ENCODE measurements around the gene ABHD12. TPM values are rescaled to one million over a fixed set of nuclear protein-coding genes. Genes with fewer than 3 reads are reported as not detected.
A peak's percentile ranks its signal among the peaks of the same experiment; 100 is the strongest.

The ABHD12 gene
- total RNA-seq, 1 donor from 2014 or later = 51.3 TPM

DNA sequence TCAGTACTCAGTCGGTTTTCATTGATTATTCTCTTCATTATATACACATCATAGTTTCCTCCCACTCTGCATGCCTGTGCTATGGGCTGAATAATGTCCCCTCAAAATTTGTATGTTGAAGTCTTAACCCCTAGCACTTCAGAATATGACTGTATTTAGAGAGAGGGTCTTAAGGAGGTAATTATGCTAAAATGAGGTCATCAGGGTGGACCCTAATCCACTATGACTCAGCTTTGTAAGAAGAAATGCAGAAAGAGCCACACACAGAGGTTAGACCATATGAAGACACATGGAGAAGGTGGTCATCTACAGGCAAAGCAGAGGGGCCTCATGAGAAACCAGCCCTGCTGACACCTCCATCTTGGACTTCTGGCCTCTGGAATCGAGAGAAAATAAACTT is 15.8 kb downstream of the ABHD12 start:
- Mint-ChIP-seq H3K27me3 (ENCODE audit: low read depth) (no peaks in the 10 kb centered on the region), H3K36me3 (ENCODE audit: low read depth) (peaks cover 27% of the 10 kb centered on the region), H3K27ac (ENCODE audit: unreplicated experiment) (no peak overlapping the region)

DNA sequence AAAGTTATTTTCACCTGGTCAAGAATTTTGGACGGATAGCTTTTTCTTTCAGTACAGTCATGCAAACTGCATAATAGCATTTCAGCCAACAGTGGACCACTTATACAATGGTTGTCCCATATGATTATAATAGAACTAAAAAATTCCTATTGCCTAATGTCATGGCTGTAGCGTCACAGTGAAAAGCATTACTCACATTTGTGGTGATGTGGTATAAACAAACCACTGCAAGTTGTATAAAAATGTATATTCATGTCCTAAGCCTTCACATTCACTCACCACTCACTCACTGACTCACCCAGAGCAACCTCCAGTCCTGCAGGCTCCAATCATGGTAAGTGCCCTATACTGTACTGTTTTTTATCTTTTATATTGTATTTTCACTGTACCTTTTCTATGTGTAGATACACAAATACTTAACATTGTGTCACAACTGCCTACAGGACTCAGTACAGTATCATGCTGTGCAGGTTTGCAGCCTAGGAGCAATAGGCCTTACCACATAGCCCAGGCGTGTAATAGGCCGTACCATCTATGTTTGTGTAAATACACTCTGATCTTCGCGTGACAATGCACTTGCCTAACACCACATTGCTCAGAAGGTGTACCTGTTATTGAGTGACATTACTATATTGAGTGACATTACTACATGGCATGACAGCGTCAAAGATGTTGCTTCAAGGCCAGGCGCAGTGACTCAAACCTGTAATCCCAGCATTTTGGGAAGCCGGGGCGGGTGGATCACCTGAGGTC is 17.9 kb downstream of the ABHD12 start:
- DNase-seq (ENCODE audit: low read depth, low spot score) = no peak

More for the DNA sequence above, 15.8 kb downstream of the ABHD12 start:
- Mint-ChIP-seq H3K4me1 (peaks cover 38% of the 10 kb centered on the region), H3K4me3 (no peak overlapping the region), H3K9me3 (no peaks in the 10 kb centered on the region)
- no peak for TF ChIP-seq CTCF (conservative IDR thresholded peaks at IDR 0.05)
- no peak for DNase-seq (ENCODE audit: low read depth, low spot score)

DNA sequence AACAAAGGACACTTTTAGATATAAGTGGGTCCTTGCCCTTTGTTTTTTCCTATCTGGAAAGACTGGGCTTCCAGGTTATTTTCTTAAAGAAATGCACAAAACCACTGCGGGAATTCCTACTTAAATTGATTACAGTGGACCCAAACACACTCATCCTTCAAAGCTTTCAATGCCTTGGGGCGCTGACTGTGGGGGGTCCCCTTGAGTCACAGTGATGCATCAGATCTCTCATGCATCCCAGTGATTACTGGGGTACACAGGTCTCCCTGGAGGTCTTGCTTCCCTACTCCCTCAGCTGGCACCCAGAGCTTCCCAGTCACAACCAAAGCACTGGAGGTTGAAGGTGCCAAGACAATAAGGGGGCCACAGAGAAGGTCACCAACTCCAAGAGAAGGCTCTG is 20.7 kb downstream of the ABHD12 start:
- DNase-seq (ENCODE audit: low read depth, low spot score) = no peak
- peaks cover 3% of the 10 kb centered on the region for H3K9me3 Mint-ChIP-seq
- peaks cover 35% of the 10 kb centered on the region for H3K36me3 Mint-ChIP-seq (ENCODE audit: low read depth)
- peaks cover 15% of the 10 kb centered on the region for H3K4me1 Mint-ChIP-seq
- H3K4me3 Mint-ChIP-seq = no peak overlapping the region
- H3K27me3 Mint-ChIP-seq (ENCODE audit: low read depth) = no peaks in the 10 kb centered on the region
- H3K27ac Mint-ChIP-seq (ENCODE audit: unreplicated experiment) = no peak overlapping the region
- TF ChIP-seq CTCF (conservative IDR thresholded peaks at IDR 0.05) = no peak

More for the DNA sequence above, 17.9 kb downstream of the ABHD12 start:
- TF ChIP-seq CTCF (conservative IDR thresholded peaks at IDR 0.05) = no peak
- Mint-ChIP-seq H3K9me3 (no peaks in the 10 kb centered on the region), H3K36me3 (ENCODE audit: low read depth) (peaks cover 28% of the 10 kb centered on the region), H3K27me3 (ENCODE audit: low read depth) (no peaks in the 10 kb centered on the region), H3K4me3 (no peak overlapping the region), H3K4me1 (peaks cover 27% of the 10 kb centered on the region), H3K27ac (ENCODE audit: unreplicated experiment) (no peak overlapping the region)

DNA sequence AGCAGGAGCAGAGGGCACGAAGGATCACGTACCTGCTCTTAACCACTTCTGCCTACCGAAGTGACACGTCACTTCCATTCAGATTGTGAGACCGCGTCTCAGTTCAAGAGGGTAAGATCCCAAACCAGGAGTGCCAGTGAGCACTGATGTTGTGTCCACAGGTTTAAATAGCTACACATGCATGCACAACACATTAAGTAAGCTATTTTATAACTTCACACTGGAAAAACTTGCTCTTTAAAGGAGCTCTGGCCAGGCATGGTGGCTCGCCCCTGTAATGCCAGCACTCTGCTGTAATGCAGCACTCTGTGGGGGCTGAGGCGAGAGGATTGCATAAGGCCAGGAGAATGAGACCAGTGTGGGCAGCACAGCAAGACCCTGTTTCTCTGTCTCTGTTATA is 21.1 kb downstream of the ABHD12 start:
- H3K27me3 Mint-ChIP-seq (ENCODE audit: low read depth) = no peaks in the 10 kb centered on the region
- no peak for TF ChIP-seq CTCF (conservative IDR thresholded peaks at IDR 0.05)
- H3K4me3 Mint-ChIP-seq = no peak overlapping the region
- DNase-seq (ENCODE audit: low read depth, low spot score) = no peak
- H3K4me1 Mint-ChIP-seq = peaks cover 15% of the 10 kb centered on the region
- H3K9me3 Mint-ChIP-seq = peaks cover 3% of the 10 kb centered on the region
- H3K27ac Mint-ChIP-seq (ENCODE audit: unreplicated experiment) = peak overlapping the region; percentile 43
- peaks cover 31% of the 10 kb centered on the region for H3K36me3 Mint-ChIP-seq (ENCODE audit: low read depth)

GRCh38 chr20:25368976-25369375 is 21.7 kb downstream of the ABHD12 start:
- no peak for TF ChIP-seq CTCF (conservative IDR thresholded peaks at IDR 0.05)
- Mint-ChIP-seq H3K27me3 (ENCODE audit: low read depth) (no peaks in the 10 kb centered on the region), H3K36me3 (ENCODE audit: low read depth) (peaks cover 28% of the 10 kb centered on the region), H3K4me1 (peaks cover 15% of the 10 kb centered on the region), H3K4me3 (no peak overlapping the region), H3K9me3 (peaks cover 3% of the 10 kb centered on the region), H3K27ac (ENCODE audit: unreplicated experiment) (no peak overlapping the region)
- DNase-seq (ENCODE audit: low read depth, low spot score) = no peak
